Neuronal stem cell (in vitro differentiated cells): ENCODE results near the gene RDH11.

Experiments
- DNase-seq: peaks from one replicate; pipeline ENCODE4 v3.0.0-alpha.2; 2013; ENCODE audit warnings: low spot score
- H2AFZ ChIP-seq: one replicate; pipeline ENCODE4 v1.6.1; 2013; ENCODE audit warnings: mild to moderate bottlenecking, low read length, inconsistent platforms
- H2AK5ac ChIP-seq: 2 replicates; pipeline ENCODE4 v1.6.1; 2013; ENCODE audit warnings: low read depth, mild to moderate bottlenecking, inconsistent platforms, low read length, moderate library complexity, mixed read lengths
- H2BK120ac ChIP-seq: 2 replicates; pipeline ENCODE4 v1.6.1; 2013; ENCODE audit warnings: low read depth, mild to moderate bottlenecking, inconsistent platforms, low read length, moderate library complexity, mixed read lengths
- H2BK12ac ChIP-seq: one replicate; pipeline ENCODE4 v1.6.1; 2013; ENCODE audit warnings: low read length, inconsistent platforms
- H2BK15ac ChIP-seq: 2 replicates; pipeline ENCODE4 v1.6.1; 2013; ENCODE audit warnings: mild to moderate bottlenecking, low read length, inconsistent platforms, mixed read lengths
- H2BK5ac ChIP-seq: one replicate; pipeline ENCODE4 v1.6.1; 2013; ENCODE audit warnings: inconsistent platforms, mild to moderate bottlenecking, low read length, moderate library complexity
- H3K14ac ChIP-seq: one replicate; pipeline ENCODE4 v1.6.1; 2013; ENCODE audit warnings: low read length, inconsistent platforms
- H3K18ac ChIP-seq: 2 replicates; pipeline ENCODE4 v1.6.1; 2013; ENCODE audit warnings: low read length, inconsistent platforms
- H3K23ac ChIP-seq: 2 replicates; pipeline ENCODE4 v1.6.1; 2013; ENCODE audit warnings: low read depth, mild to moderate bottlenecking, mixed read lengths, low read length, inconsistent platforms; ENCODE audit not compliant: poor library complexity
- H3K27ac ChIP-seq: replicated peaks from 3 replicates; pipeline ENCODE4 v1.5.1; 2013; ENCODE audit warnings: low read length, inconsistent platforms
- H3K27me3 ChIP-seq, 3 experiments: 2 replicates each; pipeline ENCODE4 v1.6.1; 2013; ENCODE audit warnings: low read length in 3 of 3, mild to moderate bottlenecking in 2 of 3, inconsistent platforms in 1 of 3, low read depth in 1 of 3, mixed read lengths in 1 of 3, moderate library complexity in 1 of 3; ENCODE audit not compliant: control insufficient read depth in 3 of 3, insufficient read depth in 3 of 3
- H3K36me3 ChIP-seq, 2 donors: replicated peaks in 1 of 2; 2 replicates each; pipeline ENCODE4 v1.6.1; 2013; ENCODE audit warnings: low read length in 2 of 2; ENCODE audit not compliant: control insufficient read depth in 2 of 2, insufficient read depth in 2 of 2
- H3K4ac ChIP-seq: 2 replicates; pipeline ENCODE4 v1.6.1; 2013; ENCODE audit warnings: inconsistent platforms, mild to moderate bottlenecking, low read length, moderate library complexity
- H3K4me1 ChIP-seq, 2 donors: 1 replicate in 1 of 2; 2 replicates in 1 of 2; pipeline ENCODE4 v1.6.1; 2013; ENCODE audit warnings: low read length in 2 of 2, low read depth in 1 of 2; ENCODE audit not compliant: control insufficient read depth in 2 of 2, insufficient read depth in 1 of 2
- H3K4me2 ChIP-seq: one replicate; pipeline ENCODE4 v1.6.1; 2013; ENCODE audit warnings: mild to moderate bottlenecking, low read length, inconsistent platforms; ENCODE audit not compliant: insufficient read depth, poor library complexity, severe bottlenecking
- H3K4me3 ChIP-seq, 2 donors: 2 replicates each; pipeline ENCODE4 v1.5.1; 2013; ENCODE audit warnings: low read length in 2 of 2, mild to moderate bottlenecking in 2 of 2, inconsistent platforms in 1 of 2, moderate library complexity in 1 of 2
- H3K79me1 ChIP-seq: one replicate; pipeline ENCODE4 v1.6.1; 2013; ENCODE audit warnings: low read depth, mild to moderate bottlenecking, inconsistent platforms, low read length, moderate library complexity
- H3K9ac ChIP-seq: one replicate; pipeline ENCODE4 v1.6.1; 2013; ENCODE audit warnings: mild to moderate bottlenecking, low read depth, low read length, inconsistent platforms; ENCODE audit not compliant: poor library complexity
- H3K9me3 ChIP-seq, 2 donors: replicated peaks in 1 of 2; 2 replicates each; pipeline versions ENCODE3 to v1.6.1; 2013; ENCODE audit warnings: low read length in 2 of 2, mild to moderate bottlenecking in 2 of 2, inconsistent platforms in 1 of 2, low read depth in 1 of 2, mixed read lengths in 1 of 2, moderate library complexity in 1 of 2; ENCODE audit not compliant: control insufficient read depth in 2 of 2, insufficient read depth in 1 of 2
- H4K8ac ChIP-seq: one replicate; pipeline ENCODE4 v1.6.1; 2013; ENCODE audit warnings: low read depth, mild to moderate bottlenecking, inconsistent platforms, low read length, moderate library complexity
- H4K91ac ChIP-seq: one replicate; pipeline ENCODE4 v1.6.1; 2013; ENCODE audit warnings: low read length, low read depth, mild to moderate bottlenecking, inconsistent platforms; ENCODE audit not compliant: poor library complexity
- WGBS, 2 donors: extraction: QIAGEN DNeasy Blood & Tissue Kit; methylation state at CpG; one replicate each; pipeline ENCODE4 v1.1.7; 2013; ENCODE audit warnings: missing lambda C conversion rate in 2 of 2, mixed read lengths in 1 of 2; ENCODE audit not compliant: insufficient read length in 2 of 2, insufficient replicate concordance in 1 of 2; ENCODE audit errors: extremely low coverage in 2 of 2; 5-methylcytosine and 5-hydroxymethylcytosine counted together

Gene RDH11

DNA sequence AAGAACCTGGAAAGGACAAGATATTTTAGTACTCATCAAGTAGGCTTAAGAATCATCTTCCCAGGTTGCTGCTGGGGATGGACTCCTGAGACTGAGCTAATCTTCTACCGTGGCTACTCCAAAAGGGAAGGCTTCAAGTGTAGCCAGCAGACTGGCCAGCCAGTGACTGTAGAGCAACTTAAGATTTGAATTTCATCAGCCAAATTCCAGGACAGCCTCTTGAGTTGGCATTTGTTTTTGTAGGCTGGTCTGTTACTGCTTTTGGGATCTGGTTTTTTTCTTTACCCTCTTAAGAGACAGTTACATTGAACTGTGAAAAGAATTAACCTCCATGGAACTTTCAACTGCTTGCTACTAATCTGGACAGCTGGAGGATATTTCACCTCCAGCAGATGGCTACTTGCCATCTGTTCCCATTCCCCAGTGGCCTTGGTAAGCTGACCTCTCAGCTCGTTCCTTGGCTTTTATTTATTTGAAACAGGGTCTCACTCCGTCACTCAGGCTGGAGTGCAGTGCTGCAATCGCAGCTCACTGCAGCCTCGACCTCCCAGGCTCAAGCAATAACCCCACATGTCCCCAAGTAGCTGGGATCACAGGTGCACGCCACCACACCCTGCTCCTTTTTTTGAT is 41.8 kb downstream of the RDH11 start:
- Histone ChIP-seq H2BK15ac (no peak overlapping the region), H3K18ac (no peak overlapping the region), H2BK12ac (no peak overlapping the region), H3K36me3 (peaks cover 37 to 92% of the 10 kb centered on the region in 2 donors), H3K27me3 (no peaks in the 10 kb centered on the region), H3K27ac (peak overlapping the region; percentile 19), H4K8ac (no peak overlapping the region), H3K4me3 (no peak overlapping the region), H2AFZ (no peak overlapping the region), H3K79me1 (no peaks in the 10 kb centered on the region), H2BK120ac (no peak overlapping the region), H3K9ac (no peak overlapping the region), H2AK5ac (no peak overlapping the region), H3K4ac (no peak overlapping the region), H3K4me1 (no peaks in the 10 kb centered on the region), H3K9me3 (no peaks in the 10 kb centered on the region), H3K4me2 (no peak overlapping the region), H3K23ac (no peak overlapping the region), H2BK5ac (no peak overlapping the region), H4K91ac (no peak overlapping the region), H3K14ac (no peak overlapping the region)
- WGBS, 2 donors = no CpG with 5 or more reads among the region's 6 CpGs
- DNase-seq = no peak

DNA sequence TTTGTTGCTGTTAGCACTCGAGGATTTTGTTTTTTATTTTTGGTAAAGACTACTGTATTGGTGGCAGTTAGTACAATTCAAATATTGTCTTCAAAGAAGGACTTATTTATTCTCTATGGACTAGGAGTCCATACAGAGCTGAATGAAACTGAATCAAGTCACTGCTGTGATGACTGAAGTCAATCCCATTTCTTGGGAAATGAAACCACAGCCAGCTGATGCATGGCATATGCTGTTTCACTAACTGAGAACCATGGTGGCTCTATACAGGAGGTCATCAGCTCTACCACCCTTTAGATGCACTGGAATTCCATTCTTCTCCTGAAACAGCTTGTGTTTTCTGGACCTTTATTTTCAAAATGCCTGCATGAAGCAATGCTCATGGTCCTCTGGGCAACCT is 43.4 kb downstream of the RDH11 start:
- no peak overlapping the region for H3K27ac ChIP-seq
- no peak overlapping the region for H3K4ac ChIP-seq
- H3K4me1 ChIP-seq = no peaks in the 10 kb centered on the region
- no peak overlapping the region for H2BK120ac ChIP-seq
- H3K18ac ChIP-seq = no peak overlapping the region
- no peaks in the 10 kb centered on the region for H3K79me1 ChIP-seq
- no peak overlapping the region for H4K91ac ChIP-seq
- no peak overlapping the region for H3K9ac ChIP-seq
- H2AK5ac ChIP-seq = no peak overlapping the region
- WGBS, 2 donors = no CpG with 5 or more reads among the region's 1 CpG
- no peak overlapping the region for H2BK5ac ChIP-seq
- no peak overlapping the region for H3K4me2 ChIP-seq
- no peak overlapping the region for H2BK12ac ChIP-seq
- no peaks in the 10 kb centered on the region for H3K27me3 ChIP-seq
- H3K4me3 ChIP-seq = no peak overlapping the region
- H3K14ac ChIP-seq = no peak overlapping the region
- H3K23ac ChIP-seq = no peak overlapping the region
- H3K36me3 ChIP-seq = peaks cover 38 to 97% of the 10 kb centered on the region in 2 donors
- DNase-seq = no peak
- H3K9me3 ChIP-seq = no peaks in the 10 kb centered on the region
- H2BK15ac ChIP-seq = no peak overlapping the region
- no peak overlapping the region for H2AFZ ChIP-seq
- no peak overlapping the region for H4K8ac ChIP-seq

DNA sequence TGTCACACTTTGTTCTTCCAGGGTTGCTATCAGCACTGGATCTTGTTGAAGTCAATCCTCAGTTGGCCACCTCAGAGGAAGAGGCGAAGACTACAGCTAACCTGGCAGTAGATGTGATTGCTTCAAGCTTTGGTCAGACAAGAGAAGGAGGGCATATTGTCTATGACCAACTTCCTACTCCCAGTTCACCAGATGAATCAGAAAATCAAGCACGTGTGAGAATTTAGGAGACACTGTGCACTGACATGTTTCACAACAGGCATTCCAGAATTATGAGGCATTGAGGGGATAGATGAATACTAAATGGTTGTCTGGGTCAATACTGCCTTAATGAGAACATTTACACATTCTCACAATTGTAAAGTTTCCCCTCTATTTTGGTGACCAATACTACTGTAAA is 44.9 kb downstream of the RDH11 start:
- H2AK5ac ChIP-seq = no peak overlapping the region
- H2BK5ac ChIP-seq = no peak overlapping the region
- H2BK120ac ChIP-seq = no peak overlapping the region
- H3K14ac ChIP-seq = no peak overlapping the region
- H4K91ac ChIP-seq = no peak overlapping the region
- H3K9ac ChIP-seq = no peak overlapping the region
- H4K8ac ChIP-seq = no peak overlapping the region
- H3K4me3 ChIP-seq = no peak overlapping the region
- no peak overlapping the region for H2AFZ ChIP-seq
- no peak overlapping the region for H3K23ac ChIP-seq
- H3K27me3 ChIP-seq = no peaks in the 10 kb centered on the region
- no peak overlapping the region for H3K27ac ChIP-seq
- no peaks in the 10 kb centered on the region for H3K4me1 ChIP-seq
- H3K4ac ChIP-seq = no peak overlapping the region
- no peak overlapping the region for H3K18ac ChIP-seq
- no peak overlapping the region for H2BK12ac ChIP-seq
- no CpG with 5 or more reads among the region's 2 CpGs for WGBS, 2 donors
- H3K4me2 ChIP-seq = no peak overlapping the region
- no peak for DNase-seq
- H2BK15ac ChIP-seq = no peak overlapping the region
- H3K9me3 ChIP-seq = no peaks in the 10 kb centered on the region
- H3K36me3 ChIP-seq = peaks cover 36 to 97% of the 10 kb centered on the region in 2 donors
- H3K79me1 ChIP-seq = no peaks in the 10 kb centered on the region

DNA sequence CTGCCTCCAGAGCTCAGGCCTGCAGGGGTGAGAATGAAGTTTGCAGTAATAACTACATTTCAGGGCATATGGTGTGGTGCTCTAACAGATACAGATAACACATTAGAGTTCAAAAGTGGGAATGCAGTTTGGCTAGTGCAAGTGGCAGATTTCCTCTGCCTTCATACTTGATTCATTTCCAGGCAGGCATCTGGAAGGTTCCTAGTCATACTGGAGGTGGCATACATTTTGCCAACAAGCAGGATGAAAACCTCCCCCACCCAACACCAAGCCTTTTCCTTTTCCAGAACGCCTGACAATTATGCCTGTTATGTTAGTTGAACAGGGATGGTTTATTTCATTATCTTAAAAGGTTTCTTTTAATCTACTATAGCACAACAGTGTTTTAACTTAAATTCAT is 45.4 kb downstream of the RDH11 start:
- WGBS, 2 donors = no CpG with 5 or more reads among the region's 1 CpG
- Histone ChIP-seq H3K27me3 (no peaks in the 10 kb centered on the region), H3K79me1 (no peaks in the 10 kb centered on the region), H2AK5ac (no peak overlapping the region), H4K91ac (no peak overlapping the region), H2BK120ac (no peak overlapping the region), H3K9ac (no peak overlapping the region), H2BK5ac (no peak overlapping the region), H3K27ac (no peak overlapping the region), H3K23ac (no peak overlapping the region), H4K8ac (no peak overlapping the region), H3K36me3 (peaks cover 39 to 97% of the 10 kb centered on the region in 2 donors), H3K4me2 (no peak overlapping the region), H3K4ac (no peak overlapping the region), H2AFZ (no peak overlapping the region), H2BK15ac (no peak overlapping the region), H3K18ac (no peak overlapping the region), H3K9me3 (no peaks in the 10 kb centered on the region), H3K14ac (no peak overlapping the region), H3K4me1 (no peaks in the 10 kb centered on the region), H2BK12ac (no peak overlapping the region), H3K4me3 (no peak overlapping the region)
- no peak for DNase-seq
